ENCODE results near the gene DHX29.

The DHX29 gene

DNA sequence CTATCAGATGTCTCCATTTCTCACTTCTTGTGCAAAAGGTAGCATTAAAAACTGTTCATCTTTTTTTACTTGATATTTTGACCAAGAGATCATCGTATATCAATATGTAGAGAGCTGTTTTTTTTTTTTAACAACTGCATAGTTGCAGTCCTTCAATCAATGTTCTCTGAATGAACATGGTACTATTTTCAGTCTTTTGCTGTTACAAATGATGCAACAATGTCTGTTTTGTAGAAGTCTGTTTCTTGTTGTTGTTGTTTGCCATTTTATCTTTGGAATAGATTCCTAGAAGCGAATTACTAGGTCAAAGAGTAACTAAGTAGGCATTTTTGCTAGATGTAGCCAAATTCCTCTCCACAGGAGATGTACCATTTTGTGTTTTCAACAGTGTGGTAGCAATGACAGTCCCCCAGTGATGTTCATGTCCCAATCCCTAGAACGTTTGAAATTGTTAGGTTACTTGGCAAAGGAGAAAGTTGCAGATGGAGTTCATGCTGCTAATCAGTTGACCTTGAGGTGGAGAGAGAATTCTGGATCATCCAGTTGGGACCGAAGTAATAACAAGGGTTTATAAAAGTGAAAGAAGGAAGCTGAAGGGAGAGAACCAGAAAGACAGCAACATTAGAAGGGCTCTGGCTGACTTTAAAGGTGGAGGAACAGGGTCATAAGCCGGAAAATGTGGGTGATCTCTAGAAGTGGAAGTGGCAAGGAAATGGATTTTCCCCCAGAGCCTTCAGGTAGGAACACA is 6.5 kb upstream of the DHX29 start:
- DNase-seq (ENCODE audit: low read depth), result no peak

DNA sequence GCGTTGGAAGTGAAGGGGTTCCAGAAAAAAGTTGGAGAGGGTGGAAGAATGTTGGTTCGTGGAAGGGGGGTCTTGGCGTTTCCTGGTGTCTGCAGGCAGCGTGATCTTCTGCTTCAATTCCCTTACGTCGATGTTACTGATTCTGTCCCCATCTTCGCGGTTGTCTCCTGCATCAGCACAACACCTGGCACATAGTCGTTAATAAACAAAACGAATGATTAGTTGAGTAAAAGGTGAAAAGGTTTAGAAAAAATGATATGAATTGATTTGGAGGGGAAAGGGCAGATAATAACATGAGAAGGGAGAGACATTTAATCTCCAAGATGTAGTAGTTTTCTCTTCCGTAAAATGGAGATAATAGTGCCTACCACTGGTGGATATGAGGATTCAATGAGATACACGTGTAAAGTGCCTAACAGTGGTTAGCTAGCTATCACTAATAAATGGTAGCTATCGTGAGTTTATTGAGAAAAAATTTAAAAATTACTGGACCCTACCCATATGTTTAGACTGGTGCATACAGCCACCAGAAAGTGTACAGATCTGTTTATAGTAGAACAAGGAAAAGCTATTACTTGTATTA is 851 bp upstream of the DHX29 start:
- DNase-seq (ENCODE audit: low read depth), result no peak

DNA sequence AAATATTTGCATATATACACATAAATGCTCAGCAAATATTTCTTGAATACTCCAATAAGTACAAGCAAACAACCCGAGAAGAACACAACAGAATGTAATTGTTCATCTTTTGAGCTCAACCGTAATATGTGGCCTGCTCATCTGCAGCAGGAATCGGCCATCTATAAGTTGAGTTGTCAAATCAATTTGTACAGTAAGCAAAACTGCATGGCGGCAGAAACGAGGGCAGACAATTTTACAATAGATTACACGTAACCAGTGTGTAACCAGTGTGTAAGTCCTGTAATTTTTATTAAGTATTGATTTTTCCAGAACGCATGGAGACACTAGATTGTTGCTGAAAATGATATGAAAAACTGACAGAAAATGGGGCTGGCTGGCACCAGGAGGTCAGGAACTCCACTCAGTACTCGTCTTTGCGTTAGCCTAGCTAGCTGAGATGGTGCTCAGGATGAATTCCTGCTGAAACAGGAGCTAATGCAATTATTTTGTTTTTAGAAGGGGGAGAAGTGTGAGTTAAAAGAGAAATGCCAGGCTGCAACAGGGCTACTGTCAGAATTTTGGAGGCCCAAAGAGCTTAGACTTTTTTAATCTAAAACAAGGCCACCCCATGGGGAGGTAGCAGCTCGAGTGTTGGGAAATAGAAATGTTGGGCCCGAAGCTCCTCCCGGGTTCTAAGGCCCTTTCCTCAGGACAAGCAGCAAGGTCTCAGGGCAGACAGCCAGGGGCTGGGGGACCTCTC is 682 bp downstream of the DHX29 start:
- DNase-seq (ENCODE audit: low read depth), result no peak

DNA sequence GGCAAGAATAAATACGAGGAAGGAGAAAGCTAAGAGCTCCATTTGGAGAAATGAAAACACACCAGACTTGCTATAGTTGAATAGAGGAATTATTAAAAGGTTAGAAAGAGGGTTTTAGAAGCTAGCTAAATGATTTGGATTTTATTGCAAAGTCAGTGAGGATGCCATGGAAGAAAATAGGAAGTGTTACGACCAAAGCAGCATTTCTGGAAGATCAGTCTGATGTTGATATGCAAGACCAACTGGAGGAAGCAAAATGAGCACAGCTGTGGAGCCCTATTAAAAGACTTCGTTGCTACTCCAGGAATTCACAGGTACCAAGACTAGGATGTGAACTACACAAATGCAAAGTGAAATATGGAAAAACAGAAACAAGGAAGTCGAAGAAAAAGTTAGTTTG is 2.1 kb downstream of the DHX29 start:
- no peak for DNase-seq (ENCODE audit: low read depth)

DNA sequence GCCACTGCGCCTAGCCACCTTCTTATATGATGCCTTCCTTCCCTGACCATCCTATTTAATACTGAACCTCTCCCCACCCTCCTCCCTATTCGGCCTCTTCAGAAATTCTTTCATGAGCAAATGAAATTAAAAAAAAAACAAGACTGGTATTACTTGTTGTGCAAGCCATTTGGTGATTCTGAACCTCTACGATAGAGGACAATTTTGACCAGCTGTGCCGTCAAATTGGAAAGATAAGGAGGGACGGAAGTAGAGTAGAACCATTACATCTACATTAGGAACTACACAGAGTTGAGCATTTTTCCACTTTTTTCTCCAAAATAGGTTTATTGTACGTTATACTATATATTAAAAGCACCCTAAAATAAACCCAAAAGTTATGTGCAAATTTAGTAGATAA is 2.9 kb downstream of the DHX29 start:
- no peak for DNase-seq (ENCODE audit: low read depth)

DNA sequence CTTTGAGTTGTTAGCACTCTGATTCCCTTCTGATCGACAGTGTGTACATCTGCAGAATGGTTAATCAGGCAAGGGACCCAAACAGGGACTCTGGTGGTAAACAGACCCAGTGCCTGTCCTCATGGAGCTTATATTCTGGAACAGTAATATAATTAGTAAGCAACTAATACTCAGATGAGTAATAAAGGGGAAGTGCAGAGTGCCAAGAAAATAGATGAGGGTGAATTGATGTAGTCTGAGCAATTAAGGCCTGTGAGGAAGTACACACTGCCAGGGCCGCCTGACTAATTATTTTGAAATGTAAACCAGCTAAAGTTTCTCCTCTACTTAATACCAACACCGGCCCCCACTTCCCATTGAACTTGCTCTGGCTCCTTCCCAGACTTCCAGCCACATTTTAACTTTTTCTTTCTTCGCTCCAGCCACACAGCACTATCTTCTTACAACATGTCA is 4.2 kb downstream of the DHX29 start:
- no peak for DNase-seq (ENCODE audit: low read depth)

DNA sequence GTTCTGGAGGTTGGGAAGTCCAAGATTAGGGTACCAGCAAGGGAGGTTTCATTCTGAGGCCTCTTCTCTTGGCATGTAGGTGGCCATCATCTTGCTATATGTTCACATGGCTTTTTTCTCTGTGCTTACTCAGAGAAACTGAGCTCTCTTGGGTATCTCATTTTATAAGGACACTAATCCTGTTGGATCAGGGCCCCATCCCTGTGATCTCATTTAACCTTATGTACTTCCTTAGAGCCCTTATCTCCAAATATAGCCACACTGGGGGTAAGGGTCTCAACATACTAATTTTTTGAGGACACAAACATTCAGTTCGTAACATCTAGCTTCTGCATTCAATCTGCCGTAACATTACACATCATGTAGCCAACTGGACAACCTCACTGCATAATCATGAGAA is 6.6 kb downstream of the DHX29 start:
- no peak for DNase-seq (ENCODE audit: low read depth)

DNA sequence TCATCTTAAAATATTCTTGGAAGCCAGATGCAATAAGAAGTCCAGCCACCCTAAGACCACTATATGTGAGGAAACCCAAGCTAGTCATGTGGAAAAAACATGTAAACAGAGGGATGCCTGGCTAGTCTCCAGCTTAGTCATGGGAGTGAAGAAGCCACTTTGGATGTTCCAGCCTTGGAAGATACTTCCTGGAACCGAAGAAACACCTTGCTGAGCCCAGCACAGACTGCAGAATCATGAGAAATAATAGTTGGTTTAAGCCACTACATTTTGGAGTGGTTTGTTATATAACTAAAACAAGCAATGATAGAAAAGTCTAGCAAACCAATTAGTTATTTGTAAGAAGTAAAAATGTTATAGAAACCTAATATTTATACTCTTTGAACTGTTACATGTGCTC is 12.6 kb downstream of the DHX29 start:
- DNase-seq (ENCODE audit: low read depth), result no peak

DNA sequence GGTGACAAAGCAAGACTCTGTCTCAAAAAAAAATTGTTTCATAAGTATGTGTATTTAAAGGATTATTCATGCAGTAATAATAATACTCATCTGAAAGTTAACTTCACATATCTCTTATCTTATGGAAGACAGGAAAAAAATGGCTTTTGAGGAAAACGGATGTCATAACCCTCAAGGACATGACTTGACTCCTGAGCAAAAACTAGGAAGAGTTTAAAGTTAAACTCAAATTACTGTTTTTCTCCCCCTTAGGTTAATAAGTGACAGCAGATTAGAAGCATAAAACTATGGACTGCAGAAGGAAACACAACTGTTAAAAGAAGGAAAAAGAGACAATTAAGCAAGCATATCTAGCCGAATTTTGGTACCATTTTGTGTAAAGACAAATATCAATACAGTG is 16.5 kb downstream of the DHX29 start:
- DNase-seq (ENCODE audit: low read depth), result no peak

DNA sequence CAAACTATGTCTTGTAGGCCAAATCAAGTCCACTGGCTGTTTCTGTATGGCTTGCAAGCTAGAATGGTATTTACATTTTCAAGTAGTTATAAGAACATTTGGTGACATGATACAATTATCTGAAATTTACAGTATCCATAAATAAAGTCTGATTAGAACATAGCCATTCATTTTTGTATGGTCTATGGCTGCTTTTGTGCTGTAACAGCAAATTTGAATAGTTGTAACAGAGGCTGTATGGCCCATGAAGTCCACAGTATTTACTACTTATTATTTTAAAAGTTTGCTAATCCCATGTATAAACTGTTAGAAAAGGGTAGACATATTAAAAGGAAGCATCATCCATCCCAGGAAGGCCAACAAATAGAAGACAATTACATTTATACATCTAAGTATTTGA is 17.7 kb downstream of the DHX29 start:
- DNase-seq (ENCODE audit: low read depth), result no peak

DNA sequence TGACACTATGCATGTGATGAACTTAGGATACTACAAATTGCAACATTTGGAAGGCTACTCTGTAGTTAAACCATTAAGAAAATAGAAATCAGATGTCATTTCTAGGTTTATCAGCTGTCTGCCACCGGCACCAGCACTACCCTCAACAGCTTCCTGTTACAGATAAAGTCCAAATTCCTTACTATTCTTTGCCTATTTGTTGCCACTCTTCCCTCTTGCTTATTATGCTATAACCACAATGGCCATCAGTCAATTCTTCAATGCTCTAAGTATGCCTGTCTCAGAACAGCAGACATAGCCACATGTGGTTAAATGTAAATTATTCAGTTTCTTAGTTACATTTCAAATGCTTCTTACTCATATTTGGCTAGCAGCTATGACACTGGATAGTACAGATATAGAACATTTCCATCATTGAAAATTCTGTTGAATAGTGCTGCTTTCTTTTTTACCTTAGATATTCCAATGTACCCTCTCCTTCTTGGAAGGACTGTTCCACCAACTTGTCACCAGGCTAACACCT is 21.0 kb downstream of the DHX29 start:
- no peak for DNase-seq (ENCODE audit: low read depth)

DNA sequence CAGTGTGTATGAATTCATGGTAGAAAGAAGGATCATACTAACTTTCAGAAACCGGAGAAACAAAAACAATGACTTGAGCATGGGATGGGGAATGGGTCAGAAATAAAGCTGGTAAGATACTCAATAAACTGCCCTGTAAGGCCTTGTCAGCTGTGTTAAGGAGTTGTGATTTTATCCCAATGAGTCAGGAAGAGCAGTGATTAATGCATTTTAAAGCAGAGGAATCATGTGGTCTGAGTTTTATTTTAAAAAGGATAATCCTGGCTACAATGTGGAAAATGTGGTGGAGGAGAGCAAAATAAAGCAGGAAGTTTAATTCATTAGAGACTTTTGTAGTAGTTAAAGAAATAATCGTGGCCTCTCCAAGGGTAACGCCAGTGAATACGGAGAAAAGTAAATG is 28.7 kb downstream of the DHX29 start:
- DNase-seq (ENCODE audit: low read depth), result no peak

DNA sequence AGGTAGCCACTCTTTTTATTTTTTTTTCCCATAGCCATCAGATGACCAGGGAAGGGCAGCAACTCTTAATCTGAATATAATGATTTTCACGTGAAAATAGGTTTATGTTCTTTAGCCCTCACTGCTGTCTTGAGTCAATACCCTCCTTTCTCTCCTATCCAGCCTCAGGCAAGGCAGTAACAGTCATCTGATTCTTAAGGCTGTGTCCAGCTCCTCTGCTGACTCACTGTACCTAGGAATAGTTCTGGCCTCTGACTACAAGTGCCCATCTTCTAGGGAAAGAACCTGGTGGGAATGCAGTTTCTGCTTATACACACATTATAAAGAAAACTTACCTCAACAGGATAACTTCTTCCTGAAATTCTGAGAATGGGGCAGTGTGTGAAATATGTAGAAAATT is 30.7 kb downstream of the DHX29 start:
- DNase-seq (ENCODE audit: low read depth), result no peak

DNA sequence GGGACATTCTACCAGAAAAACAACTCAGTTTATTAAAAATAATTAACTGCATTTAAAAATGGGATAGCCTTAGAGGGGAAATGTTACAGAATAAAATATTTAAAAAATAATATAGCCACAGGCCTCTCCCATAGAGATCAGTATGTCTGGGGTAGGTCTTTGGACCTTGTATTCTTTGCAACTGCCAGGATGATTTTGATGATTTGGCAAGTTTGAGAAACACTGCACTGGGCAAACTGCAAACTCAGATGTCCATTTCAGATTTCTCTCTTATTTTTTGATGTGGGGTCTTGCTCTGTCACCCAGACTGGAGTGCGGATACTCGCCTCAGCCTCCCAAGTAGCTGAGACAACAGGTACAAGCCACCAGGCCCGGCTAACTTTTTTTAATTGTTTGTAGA is 49.2 kb downstream of the DHX29 start:
- DNase-seq (ENCODE audit: low read depth), result no peak

DNA sequence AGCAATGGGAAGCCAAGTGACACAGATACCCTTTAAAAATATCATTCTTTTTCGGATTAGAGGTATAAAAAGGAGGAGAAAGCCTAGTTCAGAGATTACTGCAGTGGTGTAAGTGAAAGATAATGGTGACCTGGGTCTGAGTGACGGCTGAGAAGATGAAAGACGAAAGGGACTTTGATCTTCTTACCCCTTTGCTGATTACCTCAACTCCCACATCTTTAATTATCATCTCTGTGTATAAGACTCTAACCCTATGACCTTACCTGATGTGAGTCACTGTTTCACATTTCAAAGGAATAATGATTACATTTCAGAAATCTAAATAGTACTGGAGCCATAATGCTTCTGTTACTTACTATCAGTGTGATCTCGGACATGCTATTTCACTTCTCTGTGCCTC is 52.7 kb downstream of the DHX29 start:
- DNase-seq (ENCODE audit: low read depth), result no peak

DNA sequence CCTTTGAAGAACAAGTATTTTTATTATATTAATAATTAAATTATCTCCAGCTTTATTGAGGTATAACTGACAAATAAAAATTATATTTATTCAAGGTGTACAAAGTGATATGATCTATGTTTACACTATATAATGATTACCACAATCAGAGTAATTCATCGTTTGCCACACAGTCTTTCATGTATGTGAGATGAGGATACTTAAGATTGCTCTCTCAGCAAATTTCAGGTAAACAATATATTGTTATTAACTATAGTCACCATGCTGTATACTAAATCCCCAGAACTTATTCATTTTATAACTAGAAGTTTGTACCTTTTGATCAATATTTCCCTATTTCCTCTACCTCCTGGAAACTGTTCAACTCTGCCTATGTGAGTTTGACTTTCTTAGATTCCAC is 57.4 kb downstream of the DHX29 start:
- DNase-seq (ENCODE audit: low read depth), result no peak

DNA sequence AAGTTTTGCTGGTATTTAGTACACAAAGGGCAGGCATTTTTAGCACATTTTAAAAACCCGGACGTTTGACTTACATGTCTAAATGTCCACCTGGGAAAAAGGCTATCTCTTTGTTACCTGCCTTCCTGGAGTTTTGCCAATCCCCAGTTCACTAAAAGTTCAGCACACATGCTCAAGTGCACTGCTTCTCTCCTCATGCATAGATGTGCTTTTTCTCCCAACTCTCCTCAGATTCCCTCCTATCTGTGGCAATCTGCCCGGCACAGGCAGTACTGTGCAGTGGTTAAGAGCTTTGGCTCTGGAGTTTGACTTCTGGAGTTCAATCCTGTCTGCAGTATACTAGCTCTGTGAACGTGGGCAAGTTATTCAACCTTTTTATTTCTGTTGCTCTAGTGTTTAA is 65.7 kb downstream of the DHX29 start:
- DNase-seq (ENCODE audit: low read depth), result no peak

DNA sequence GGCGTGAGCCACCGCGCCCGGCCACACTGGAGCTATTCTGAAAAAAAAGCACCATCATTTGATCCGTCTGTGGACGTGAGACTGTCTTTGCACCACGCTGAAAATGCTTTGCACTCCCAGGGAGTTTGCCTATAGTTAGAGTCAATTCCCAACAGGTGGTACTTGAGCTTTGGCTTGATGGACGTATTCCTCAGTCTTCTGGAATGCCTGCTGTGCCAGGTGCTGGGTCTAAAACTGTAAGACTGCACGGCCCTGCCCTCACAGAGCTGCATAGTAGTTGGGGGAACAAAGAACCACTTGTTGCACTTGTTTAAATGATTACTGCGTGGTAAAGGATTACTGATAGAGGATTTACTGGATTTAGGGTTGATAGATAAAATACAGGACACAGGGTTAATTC is 70.7 kb downstream of the DHX29 start:
- no peak for DNase-seq (ENCODE audit: low read depth)

DNA sequence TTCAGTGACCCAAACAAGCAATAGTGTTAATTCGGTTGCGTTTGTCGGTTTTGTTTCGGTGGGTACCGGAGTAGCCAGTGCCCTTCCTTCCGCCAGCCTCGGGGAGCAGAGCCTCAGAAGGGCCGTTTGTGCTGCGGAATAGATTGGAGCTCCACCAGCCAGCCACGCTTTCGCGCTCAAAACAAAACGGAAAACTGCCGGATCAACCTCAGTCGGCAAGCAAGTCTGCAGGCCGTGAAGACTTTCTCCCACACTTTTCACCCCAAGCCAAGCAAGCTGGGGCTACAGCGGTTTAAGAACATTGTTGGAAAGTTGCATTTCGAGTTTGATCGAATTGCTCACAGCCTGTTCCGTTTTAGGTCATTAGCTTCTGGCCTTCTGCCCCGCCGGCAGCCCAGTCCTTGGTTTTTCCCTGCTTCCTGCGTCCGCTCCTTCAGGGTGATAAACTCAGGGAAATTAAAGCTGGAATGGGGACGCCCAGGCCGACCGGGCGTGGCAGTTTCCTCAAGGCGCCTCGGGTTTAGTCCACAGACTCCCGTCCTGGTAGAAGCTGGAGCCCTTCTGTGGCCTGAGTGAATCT is 73.3 kb downstream of the DHX29 start:
- DNase-seq (ENCODE audit: low read depth), result no peak

DNA sequence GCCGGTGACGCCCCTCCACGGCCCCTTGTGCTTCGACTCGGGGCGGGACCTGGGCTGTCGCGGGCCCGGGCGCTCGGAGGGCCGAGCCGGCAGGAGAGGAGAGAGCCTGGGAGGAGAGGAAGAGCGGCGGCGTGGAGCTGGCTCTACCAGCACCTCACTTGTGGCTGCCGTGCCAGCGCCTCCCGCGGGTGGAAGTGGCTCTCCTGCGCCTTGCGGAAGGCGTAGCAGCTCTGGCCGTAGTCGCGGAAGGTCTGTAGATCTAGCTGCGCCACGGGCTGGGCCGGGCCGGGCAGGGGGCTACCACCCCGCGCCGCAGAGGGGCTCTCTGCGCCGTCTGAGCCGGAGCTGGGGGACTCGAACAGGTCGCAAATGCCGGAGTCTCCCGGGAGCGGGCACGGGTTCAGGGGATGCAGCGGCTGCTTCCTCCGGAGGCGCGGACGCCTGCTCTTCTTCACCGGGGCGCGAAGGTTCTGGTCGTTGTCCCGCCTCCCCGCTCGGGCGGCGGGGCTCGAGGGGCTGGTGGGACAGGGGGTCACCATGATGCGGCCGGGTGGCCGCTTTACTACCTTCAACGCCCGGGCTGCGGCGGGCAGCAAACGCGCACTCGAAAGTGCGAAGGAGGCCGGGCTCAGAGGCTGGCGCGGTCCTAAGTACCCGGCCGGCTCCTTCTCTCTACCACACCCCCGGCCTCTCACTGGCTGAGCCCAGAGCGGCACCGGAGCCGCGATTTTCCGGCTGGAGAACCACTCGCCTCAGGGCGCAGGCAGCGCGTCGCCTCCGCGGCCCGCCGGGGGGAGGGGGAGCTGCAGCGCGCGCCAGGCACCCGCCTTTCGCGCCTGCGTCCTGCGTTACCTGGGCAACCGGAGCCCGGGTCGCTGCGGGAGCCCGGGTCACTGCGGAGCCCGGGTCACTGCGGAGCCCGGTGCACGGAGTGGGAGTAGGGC is 74.2 kb downstream of the DHX29 start, which contains the start of gene CCNO:
CCNO (minus strand) TSS at position 624 of the 944 bp plus-strand sequence; CDS start at position 539, 85 bp downstream.
- DNase-seq (ENCODE audit: low read depth), result no peak

DNA sequence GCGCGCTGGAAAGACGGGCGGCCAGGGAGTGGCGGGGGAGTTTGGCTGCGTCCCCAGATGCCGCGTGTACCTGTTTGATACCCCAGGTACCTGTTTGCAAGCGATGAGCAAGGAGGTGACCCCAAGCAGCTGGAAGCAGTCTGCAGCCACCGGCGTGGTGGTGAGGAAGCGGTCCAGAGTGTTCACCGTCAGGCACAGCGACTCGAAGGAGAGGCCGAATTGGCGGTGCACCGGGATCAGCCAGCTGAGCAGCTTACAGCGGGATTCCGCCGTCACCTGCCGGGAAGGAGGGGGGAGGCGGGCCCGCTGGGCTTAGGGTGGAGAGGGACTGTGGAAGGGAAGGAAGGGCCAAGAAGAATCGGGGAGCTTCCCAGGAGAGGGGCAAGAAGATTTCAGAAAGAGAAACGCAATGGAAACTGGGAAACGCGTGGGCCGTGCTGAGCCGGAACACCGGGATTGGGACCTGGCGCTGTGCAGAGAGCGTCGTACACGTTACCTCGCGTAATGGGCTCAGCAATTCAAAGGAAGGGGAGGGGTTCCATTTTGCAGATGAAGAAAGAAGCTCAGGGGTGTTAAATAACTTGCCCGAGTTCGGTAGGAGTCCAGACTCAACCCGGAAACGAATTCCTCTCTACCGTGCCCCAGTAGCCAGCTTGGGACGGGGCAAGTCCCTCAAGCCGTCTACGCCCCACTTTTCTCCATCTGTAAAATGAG is 75.1 kb downstream of the DHX29 start:
- no peak for DNase-seq (ENCODE audit: low read depth)

All from CMK (cell line).